NCI-H446 (cell line): ENCODE data around the gene MYO19.

Experiments used
- DNase-seq, 2 experiments: peaks; one replicate each; lab custom pipeline; 2025; lab: John Stamatoyannopoulos, UW

MYO19 gene, protein sequence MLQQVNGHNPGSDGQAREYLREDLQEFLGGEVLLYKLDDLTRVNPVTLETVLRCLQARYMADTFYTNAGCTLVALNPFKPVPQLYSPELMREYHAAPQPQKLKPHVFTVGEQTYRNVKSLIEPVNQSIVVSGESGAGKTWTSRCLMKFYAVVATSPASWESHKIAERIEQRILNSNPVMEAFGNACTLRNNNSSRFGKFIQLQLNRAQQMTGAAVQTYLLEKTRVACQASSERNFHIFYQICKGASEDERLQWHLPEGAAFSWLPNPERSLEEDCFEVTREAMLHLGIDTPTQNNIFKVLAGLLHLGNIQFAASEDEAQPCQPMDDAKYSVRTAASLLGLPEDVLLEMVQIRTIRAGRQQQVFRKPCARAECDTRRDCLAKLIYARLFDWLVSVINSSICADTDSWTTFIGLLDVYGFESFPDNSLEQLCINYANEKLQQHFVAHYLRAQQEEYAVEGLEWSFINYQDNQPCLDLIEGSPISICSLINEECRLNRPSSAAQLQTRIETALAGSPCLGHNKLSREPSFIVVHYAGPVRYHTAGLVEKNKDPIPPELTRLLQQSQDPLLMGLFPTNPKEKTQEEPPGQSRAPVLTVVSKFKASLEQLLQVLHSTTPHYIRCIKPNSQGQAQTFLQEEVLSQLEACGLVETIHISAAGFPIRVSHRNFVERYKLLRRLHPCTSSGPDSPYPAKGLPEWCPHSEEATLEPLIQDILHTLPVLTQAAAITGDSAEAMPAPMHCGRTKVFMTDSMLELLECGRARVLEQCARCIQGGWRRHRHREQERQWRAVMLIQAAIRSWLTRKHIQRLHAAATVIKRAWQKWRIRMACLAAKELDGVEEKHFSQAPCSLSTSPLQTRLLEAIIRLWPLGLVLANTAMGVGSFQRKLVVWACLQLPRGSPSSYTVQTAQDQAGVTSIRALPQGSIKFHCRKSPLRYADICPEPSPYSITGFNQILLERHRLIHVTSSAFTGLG

GRCh38 chr17:36534840-36535668, at the start of gene MYO19, which contains the start of gene PIGW:
Gene MYO19, minus strand, starts transcription at chr17:36534868. Its CDS starts 2,330 bp downstream, at chr17:36532538.
Gene PIGW, plus strand, starts transcription at chr17:36534987. Its CDS starts 2,115 bp downstream, at chr17:36537102.
- peak; percentile 80 to 93 for DNase-seq

DNA sequence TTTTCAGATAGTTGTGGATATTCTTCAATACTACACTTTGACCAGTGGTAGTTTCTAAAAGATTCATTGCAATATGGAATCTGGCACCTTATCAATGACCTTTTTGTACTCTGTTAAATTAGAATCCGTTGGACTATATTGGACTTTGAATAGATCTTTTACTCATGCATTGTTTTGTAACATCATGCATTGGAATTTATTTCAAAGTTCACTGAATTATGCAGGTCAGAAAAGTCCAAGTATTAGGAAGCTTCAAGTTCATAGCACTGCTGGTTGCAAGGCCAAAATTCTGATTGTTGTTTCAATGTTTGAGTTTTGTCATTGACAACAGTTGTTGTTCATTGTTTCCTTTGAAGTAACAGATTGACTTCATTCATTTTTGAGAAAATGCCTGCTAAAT, 49.1 kb upstream of the MYO19 start:
- DNase-seq: no peak

GRCh38 chr17:36578671-36579070, 44.0 kb upstream of the MYO19 start:
- DNase-seq: no peak

- no peak for DNase-seq
Observed at GRCh38 chr17:36576793-36577192, 42.1 kb upstream of the MYO19 start.

GRCh38 chr17:36575028-36575427, 40.4 kb upstream of the MYO19 start:
- no peak for DNase-seq

GRCh38 chr17:36566081-36566480, 31.4 kb upstream of the MYO19 start:
- no peak for DNase-seq

DNA sequence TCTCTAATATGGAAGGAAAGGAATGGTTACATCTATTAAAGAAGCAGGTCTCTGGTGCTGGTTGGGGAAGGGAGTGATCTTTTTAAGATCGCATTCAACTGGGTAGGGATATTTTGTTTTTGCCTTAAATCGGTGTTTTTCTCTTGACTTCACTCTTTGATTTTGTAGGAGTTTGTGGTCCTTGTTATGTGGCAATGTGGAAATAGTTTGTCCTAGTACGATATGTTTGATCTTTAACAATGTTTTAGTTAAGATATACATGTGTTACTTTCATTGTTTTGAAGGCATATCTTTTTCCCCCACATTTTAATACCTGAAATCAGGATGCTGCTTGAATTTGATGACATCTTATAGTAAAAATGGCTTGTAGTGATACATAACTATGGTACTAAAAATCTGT, 18.8 kb upstream of the MYO19 start:
- no peak for DNase-seq

GRCh38 chr17:36550491-36551417, 16.1 kb upstream of the MYO19 start:
- DNase-seq: no peak

- no peak for DNase-seq
Observed at GRCh38 chr17:36547776-36548175, 13.1 kb upstream of the MYO19 start.

GRCh38 chr17:36546418-36547093, 11.9 kb upstream of the MYO19 start:
- no peak for DNase-seq

- peak; percentile 82 to 96 for DNase-seq
Observed at GRCh38 chr17:36545465-36546417, 11.1 kb upstream of the MYO19 start.

- DNase-seq: no peak
Observed at GRCh38 chr17:36545077-36545464, 10.4 kb upstream of the MYO19 start.

GRCh38 chr17:36544307-36545076, 9.8 kb upstream of the MYO19 start, which contains the start of gene GGNBP2:
Gene GGNBP2, plus strand, starts transcription at chr17:36544919. Its CDS starts 806 bp downstream, at chr17:36545725.
- peak; percentile 81 to 93 for DNase-seq

DNA sequence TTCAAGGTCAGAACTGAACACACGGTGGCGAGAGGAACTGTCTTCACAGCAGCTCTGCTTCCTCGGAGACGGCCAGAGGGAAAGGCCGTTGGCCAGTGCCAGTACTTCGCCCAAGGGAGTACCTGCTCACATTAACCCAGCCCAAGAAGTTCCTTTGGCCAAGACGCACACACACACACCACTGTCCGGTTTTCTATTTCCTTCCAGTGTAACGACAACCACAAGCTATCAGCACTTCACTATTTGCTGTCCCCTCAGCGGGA, 9.3 kb upstream of the MYO19 start:
- peak in 1 of 2 experiments; percentile 25 for DNase-seq

- no peak for DNase-seq
Observed at GRCh38 chr17:36542755-36543154, 8.1 kb upstream of the MYO19 start.

DNA sequence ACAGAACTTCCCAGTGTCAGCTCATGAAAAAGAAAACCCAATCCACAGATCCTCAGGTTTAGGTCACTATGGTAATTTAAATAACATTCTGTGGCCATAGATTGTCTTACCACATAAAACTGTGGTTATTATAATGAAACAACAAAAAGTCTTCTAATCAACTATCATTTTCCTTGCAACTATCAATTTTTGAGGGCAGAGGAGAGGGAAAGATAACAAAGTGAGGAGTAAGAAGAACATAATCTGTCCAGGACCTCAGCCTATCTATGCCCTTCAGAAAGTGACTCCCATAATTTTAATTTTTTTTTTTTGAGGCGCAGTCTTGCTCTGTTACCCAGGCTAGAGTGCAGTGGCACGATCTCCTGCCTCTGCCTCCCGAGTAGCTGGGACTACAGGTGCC, 6.0 kb upstream of the MYO19 start:
- no peak for DNase-seq

- no peak for DNase-seq
Observed at GRCh38 chr17:36535669-36536081, 1.0 kb upstream of the MYO19 start.
